ENCODE results near the gene TMEM45B.
"Not testable (repeated sequence)": the region's sequence is repeated elsewhere in the genome, so short reads cannot be mapped to it uniquely, and the experiment has no call there.

TMEM45B gene

GRCh38 chr11:129836979-129837378 is 21.3 kb downstream of the TMEM45B start:
- TF ChIP-seq CTCF (IDR thresholded peaks at IDR 0.05; ENCODE audit: extremely low read depth, missing control alignments) = no peak
- no peak for DNase-seq (ENCODE audit: low spot score)

GRCh38 chr11:129840236-129840635 is 24.6 kb downstream of the TMEM45B start:
- DNase-seq (ENCODE audit: low spot score) = no peak
- no peak for TF ChIP-seq CTCF (IDR thresholded peaks at IDR 0.05; ENCODE audit: extremely low read depth, missing control alignments)

GRCh38 chr11:129842138-129842537 is 26.5 kb downstream of the TMEM45B start:
- TF ChIP-seq CTCF (IDR thresholded peaks at IDR 0.05; ENCODE audit: extremely low read depth, missing control alignments) = no peak
- DNase-seq (ENCODE audit: low spot score) = no peak

GRCh38 chr11:129846508-129847335 is 31.1 kb downstream of the TMEM45B start:
- DNase-seq (ENCODE audit: low spot score) = no peak
- no peak for TF ChIP-seq CTCF (IDR thresholded peaks at IDR 0.05; ENCODE audit: extremely low read depth, missing control alignments)

- not testable (repeated sequence) for DNase-seq (ENCODE audit: low spot score)
Observed at GRCh38 chr11:129847361-129847760, 31.7 kb downstream of the TMEM45B start.

GRCh38 chr11:129849447-129850130 is 33.9 kb downstream of the TMEM45B start:
- no peak for DNase-seq (ENCODE audit: low spot score)
- TF ChIP-seq CTCF (IDR thresholded peaks at IDR 0.05; ENCODE audit: extremely low read depth, missing control alignments) = no peak

- no peak for TF ChIP-seq CTCF (IDR thresholded peaks at IDR 0.05; ENCODE audit: extremely low read depth, missing control alignments)
- DNase-seq (ENCODE audit: low spot score) = no peak
Observed at GRCh38 chr11:129852125-129852740, 36.6 kb downstream of the TMEM45B start.

Measured in GM20000 (cell line).